Neural progenitor cell (in vitro differentiated cells): Measurements from ENCODE around the gene P2RX5.

Source experiments
- CTCF ChIP-seq: fragments of 200-600 bp; sonication (generic); IDR thresholded peaks from 2 replicates; pipeline ENCODE4 v1.5.1; 2017; ENCODE audit warnings: antibody characterized with exemption, mild to moderate bottlenecking
- EZH2 ChIP-seq: fragments of 200-600 bp; sonication (generic); IDR thresholded peaks from 2 replicates; pipeline ENCODE4 v1.6.1; 2017; ENCODE audit warnings: antibody characterized with exemption, mild to moderate bottlenecking, moderate library complexity
- EZH2phosphoT487 ChIP-seq: fragments of 200-600 bp; sonication (generic); IDR thresholded peaks from 2 replicates; pipeline ENCODE4 v1.6.1; 2017; ENCODE audit warnings: antibody characterized with exemption

- TF ChIP-seq CTCF = no peak
- no peak for TF ChIP-seq EZH2
- no peak for TF ChIP-seq EZH2phosphoT487
Observed at GRCh38 chr17:3672571-3672970, 23.4 kb downstream of the P2RX5 start.
